ENCODE results near the gene RPA1.

The RPA1 gene

DNA sequence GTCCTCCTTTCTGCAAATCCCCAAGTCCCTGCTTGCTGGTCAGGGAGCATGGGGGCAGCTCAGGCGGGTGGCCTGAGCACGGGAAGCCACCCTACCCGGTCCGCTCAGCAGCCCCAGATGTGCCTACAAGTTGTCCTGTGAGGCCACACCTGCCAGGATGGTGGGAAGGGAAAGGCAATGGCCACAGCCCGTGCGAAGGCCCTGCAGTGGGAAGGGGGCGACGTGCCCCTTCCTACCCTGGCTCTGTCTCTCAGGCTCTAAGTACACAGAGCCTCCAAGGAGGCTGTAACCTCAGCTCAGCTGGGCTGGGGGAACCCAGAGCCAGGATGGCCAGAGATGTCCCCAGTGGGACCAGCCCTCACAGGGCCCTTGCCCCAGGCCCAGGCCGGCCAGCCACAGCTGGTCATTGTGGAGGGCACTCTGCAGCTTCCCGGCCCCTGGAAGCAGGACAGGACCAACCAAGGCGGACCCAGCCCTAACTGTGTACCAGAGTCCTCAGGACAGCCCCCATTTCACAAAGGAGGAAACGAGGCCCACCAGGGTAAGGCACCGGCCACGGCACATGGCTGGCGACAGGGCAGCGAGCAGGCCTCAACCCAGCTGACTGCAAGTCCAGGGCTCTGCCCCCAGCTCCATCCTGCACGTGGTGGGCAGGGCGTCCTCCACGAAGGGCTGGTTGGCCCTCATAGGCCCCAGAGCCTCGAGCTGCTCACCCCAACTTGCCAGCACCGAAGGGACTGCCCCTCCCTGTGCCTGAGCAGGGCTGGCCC lies 113.0 kb downstream of the RPA1 start:
- DNase-seq, result no peak

DNA sequence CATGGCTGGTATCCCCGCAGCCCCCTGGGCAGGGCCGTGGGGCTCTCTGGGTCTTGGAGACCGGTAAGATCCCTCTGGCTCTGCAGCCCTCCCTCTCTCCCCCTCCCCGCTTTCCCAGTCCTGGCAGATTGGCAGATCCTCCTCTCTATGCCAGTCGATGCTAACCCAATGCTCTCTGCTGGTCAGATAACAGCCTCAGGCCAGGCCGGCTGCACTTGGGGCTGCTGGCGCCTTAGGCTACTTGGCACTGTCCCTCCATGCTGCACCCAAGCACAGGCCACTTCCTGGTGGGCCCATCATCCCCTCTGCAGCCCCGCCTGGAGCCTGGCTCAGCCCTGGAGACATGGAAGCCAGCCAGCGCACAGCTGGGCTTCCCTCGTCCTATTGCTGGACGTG lies 113.6 kb downstream of the RPA1 start:
- DNase-seq, result no peak

DNA sequence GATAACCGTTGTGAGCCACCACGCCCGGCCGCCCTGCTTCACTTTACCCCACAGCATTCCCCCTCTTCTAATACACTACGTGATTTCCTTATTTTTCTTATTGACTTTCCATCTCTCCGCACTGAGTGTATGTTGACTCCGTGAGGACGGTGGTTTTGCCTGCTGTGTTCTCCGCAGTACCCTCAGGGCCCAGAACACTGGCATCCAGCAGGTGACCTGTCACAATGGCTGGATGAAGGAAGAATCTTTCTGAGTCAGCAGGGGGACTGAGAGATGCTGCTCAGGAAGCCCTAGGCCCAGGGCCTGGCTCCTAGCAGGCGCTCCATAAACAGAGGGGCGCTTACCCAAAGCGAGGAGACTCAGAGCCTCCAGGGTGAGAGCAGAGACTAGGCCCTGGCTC lies 115.8 kb downstream of the RPA1 start:
- no peak for DNase-seq

DNA sequence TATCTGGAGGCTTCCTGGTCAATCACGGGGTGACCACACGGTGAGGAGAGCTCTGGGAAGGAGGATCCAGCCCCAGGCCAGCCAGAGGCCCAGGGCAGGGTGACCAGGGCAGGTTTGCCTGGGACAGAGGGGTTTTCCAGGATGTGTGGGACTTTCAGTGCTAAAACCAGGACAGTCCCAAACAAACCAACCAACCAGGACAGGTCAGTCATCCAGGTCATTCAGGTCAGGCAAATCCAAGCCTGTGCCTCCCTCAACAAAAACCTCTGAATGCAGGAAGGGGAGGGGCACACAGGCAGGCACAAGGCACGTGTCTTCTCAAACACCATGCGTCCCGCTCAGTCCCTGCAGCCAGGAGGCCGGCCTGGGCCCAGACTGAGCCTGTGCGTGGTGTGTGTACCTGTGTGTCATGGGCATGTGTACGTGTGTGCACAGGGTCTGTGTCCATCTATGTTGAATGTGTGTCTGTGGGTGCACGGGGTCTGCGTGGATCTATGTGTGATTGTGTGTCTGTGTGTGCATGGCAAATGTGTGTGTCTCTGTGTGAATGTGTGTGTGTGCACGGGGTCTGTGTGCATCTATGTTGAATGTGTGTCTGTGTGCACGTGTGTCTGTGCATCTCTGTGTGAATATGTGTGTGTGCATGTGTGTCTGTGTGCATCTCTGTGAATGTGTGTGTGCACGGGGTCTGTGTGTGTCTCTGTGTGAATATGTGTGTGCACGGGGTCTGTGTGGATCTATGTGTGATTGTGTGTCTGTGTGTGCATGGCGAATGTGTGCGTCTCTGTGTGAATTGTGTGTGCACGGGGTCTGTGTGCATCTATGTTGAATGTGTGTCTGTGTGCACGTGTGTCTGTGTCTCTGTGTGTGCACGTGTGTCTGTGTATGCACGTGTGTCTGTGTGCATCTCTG lies 116.5 kb downstream of the RPA1 start:
- no peak for DNase-seq

DNA sequence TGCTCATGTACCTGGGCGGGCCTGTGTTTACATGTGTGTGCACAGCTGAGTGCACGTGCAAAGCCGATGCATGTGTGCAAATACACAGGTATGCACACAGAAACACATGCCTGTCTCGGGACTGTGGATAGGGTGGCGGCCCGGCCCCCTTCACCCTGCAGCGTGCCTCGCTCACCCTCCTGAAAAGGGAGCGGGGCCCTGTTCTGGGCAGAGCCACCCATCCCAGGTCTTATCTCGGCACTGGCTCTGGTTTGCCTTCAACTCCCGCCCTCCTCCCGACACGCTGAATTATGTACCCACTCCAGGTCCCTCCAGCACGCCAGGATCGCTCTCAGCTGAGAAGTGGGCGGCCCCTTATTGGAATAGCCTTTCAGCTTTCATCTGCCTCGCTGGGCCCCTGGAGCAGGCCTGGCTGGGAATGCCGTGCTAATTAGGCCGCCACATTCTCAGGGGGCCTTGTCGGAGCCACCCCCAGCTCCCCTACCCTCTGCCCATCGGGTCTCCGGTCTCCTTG lies 117.5 kb downstream of the RPA1 start:
- no peak for DNase-seq

DNA sequence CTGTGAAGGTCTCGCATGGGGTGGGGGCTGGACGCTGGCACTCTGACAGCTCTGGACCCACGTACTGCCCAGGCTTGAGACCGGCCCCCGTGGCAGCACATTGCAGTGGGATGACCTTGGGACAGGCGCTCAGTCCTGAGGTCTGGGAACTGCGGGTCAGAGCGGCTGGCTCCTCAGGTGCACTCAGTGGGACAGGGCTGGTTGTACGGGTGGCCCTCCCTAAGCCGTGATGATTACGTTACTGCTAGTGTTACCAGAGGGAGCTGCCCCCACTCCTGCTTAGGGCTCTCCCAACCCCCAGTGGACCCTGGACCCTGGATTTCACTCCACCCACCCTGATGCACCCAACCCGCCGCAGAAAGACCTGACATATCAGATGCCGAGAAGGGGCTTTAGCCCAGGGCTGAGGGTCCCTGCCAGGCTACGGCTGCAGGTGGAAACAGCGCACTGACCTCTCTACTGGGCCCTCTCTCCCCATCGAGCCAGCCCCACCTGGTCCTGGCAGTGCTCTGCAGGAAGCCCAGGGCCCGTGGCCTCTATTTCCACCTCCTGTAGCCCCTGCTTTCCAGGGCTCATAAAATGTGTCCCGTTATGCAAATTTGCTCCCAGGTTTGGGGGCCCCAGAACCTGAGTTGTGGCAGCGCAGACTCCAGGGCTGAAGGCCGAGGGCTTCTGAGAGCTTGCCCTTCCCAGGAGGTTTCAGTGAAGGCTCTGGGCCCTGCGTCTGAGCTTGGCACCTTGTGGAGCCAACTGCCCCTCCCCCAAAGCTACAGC lies 118.1 kb downstream of the RPA1 start:
- DNase-seq, result no peak

DNA sequence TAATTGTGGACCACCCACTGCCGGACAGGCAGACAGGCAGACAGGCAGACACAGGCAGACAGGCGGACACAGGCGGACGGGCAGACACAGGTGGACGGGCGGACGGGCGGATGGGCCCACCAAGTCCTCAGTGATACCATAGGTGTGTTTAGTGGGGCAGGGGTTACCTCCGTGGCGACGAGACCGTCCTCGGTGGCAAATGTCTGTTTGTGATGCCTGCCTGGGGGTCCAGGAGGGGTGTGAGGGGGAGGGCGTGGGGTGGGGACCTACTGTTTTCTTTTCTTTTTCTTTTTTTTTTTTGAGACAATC lies 118.7 kb downstream of the RPA1 start:
- no peak for DNase-seq
